NCI-H187 treated with DMSO at 0.1 percent for 48 hours (cell line): Measurements from ENCODE around the gene AGBL4.
A peak's percentile ranks its signal among the peaks of the same experiment; 100 is the strongest.

Source experiments
- DNase-seq: peaks from one replicate; lab custom pipeline; 2025; lab: John Stamatoyannopoulos, UW

Gene AGBL4

DNA sequence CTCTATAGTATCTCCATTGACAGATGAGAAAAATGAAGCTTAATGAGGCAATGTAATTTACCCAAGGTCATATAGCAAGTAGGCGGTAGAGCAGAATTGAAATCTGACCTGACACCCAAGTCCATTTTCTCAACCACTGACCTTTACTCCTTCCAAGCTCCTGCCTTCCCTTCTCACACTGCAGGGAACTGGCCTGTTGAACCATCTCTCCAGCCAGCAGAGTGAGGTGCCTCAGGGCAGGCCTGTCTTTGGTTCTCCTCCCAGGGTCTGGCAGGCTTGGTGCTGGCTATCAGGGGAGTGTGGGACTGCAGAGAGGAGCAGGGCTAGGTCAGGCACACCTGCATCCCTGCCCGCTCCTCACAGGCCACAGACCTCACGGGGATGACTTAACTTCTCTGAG is 1373.9 kb downstream of the AGBL4 start:
- DNase-seq = no peak

DNA sequence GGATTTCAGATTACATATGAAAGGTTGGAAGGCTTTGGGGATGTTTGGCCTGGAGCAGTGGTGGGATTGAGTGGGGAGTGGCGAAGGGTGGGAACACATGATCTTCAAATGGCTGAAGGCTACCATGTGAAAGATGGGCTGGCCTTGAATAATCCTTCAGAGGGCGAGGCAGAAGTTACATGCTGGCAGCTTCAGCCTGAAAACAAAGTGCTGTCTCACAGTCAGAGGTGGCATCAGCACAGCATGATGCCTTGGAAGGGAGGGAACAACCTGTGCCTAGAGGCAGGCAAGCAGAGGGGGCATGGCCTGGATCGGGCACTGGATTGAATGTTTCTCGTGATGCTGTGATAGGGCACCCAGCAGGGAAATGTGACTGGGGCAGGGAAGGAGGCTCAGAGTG is 1377.9 kb downstream of the AGBL4 start:
- DNase-seq = no peak

- peak; percentile 31 for DNase-seq
Measured at GRCh38 chr1:48644905-48645605, 1378.7 kb downstream of the AGBL4 start.

DNA sequence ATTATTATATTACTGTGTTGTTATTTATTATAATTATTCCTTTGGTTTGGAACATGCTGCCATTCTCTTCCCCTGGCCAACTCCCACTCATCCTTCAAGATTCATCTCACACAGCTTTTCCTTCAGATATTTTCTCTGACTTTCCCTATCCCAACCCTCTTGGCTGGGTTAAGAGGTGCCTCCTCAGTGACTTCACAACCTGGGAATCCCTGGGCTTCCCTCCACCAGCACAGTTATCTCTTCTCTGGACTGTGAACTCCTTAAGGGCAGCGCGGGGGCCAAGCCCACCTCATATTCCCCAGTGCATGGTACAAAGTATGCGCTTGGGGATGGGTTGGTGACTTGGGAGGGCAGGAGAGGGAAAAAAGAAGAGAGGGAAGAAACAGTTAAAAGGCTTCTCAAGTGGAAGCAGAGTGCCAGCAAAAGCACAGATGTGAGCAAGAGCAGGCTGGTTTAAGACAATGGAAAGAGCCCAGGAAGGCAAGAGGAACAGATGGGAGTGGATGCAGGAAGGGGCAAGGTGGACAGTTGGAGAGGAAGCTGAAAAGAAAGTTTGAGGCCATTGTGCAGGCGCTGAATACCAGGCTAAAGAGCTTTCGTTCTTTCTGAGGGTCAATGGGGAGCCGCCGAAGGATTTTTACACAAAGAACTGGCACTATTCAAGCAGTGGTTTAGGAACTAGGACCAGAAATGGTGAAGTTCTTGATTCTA is 1379.4 kb downstream of the AGBL4 start:
- DNase-seq = no peak

- DNase-seq = no peak
Measured at GRCh38 chr1:48643193-48643592, 1380.6 kb downstream of the AGBL4 start.

GRCh38 chr1:48640836-48641492 is 1382.8 kb downstream of the AGBL4 start:
- no peak for DNase-seq

- DNase-seq = no peak
Measured at GRCh38 chr1:48629867-48630266, 1393.9 kb downstream of the AGBL4 start.

- no peak for DNase-seq
Measured at GRCh38 chr1:48627486-48627885, 1396.3 kb downstream of the AGBL4 start.

GRCh38 chr1:48619539-48619938 is 1404.2 kb downstream of the AGBL4 start:
- no peak for DNase-seq

DNA sequence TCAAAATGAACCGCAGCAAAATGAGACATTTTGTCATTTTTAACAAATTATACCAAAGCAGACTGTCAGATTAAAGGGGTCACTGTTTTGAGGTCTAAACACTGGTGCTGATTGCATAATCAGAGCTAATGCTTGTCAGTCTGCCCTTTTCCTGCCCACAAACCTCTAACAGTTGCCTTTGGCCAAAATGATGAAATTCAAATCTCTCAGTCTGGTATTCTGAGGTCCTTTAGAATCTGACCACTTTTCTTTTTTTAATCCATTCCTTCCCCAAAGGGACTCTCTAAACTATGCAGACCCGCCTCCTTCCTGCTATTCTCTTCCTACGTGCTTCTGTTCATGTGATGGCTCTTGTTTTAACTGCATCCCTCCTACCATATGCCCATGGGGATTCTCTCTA is 1406.5 kb downstream of the AGBL4 start:
- no peak for DNase-seq

GRCh38 chr1:48616710-48617109 is 1407.0 kb downstream of the AGBL4 start:
- DNase-seq = no peak

- no peak for DNase-seq
Measured at GRCh38 chr1:48611841-48612240, 1411.9 kb downstream of the AGBL4 start.

DNA sequence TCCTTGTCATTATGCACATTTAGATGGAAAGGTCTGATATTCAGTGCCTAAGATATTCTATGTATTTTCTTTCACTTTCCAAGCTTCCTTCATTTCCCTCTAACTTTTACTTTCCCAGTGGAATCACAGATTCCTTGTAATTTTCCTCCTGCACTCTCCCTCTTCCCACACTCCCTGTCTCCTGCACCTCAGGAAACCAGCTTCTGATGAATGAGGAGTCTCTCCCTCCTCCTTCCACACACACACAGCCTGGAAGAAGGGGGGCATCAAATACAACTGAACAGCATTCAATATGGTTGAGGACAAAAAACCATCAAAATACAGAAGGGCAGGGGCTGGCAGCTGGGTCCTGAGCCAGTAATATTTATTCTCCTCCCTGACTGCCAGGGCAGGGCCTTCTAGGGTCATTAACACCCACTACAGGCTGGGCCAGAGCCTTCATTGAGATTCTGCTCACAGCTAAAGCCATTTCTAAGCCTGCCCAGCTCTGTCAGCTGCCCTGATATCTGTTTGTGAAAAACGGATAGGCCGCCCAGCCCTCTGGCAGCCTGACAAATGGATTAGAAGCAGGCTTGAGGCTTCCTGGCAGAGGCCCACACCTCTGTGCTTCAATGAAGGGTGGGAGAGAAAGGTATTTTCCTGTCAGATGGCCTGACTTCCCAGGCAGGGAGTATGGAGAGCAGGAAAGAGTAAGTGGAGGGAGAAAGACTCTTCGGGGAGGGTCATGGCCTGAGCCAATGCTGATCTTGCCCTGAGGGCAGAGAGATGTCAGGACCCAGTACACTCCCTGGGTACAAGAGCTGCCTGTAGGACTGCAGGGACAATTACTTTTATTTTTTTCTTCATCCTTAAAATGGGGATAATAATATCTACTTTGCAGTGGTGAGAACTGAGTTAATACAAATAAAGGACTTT is 1412.9 kb downstream of the AGBL4 start:
- DNase-seq = no peak

- DNase-seq = peak; percentile 65
Measured at GRCh38 chr1:48608882-48609281, 1414.9 kb downstream of the AGBL4 start.

GRCh38 chr1:48603222-48603621 is 1420.5 kb downstream of the AGBL4 start:
- no peak for DNase-seq

- DNase-seq = no peak
Measured at GRCh38 chr1:48602349-48602748, 1421.4 kb downstream of the AGBL4 start.

GRCh38 chr1:48600182-48600581 is 1423.6 kb downstream of the AGBL4 start:
- no peak for DNase-seq

GRCh38 chr1:48597663-48598062 is 1426.1 kb downstream of the AGBL4 start:
- no peak for DNase-seq

GRCh38 chr1:48596046-48596445 is 1427.7 kb downstream of the AGBL4 start:
- no peak for DNase-seq

- no peak for DNase-seq
Measured at GRCh38 chr1:48595613-48596012, 1428.1 kb downstream of the AGBL4 start.

DNA sequence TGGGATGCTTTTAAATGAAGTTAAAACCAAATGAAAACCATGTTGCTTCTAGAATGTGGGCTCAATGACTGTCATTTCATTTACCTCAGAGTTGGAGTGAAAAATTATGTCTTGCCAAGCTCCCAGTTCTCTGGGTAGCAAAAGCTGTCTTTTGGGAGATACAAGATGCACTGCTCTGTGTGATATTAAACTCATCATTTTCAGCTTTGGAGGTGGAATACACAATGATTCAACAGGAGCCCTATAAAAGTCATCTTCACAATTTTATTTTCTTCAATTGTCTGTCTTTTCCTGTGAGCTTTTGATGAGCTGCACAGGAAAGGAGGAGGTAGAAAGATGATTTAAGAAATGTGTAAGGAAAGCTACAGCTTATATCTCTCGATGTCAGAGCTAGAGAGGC is 1431.4 kb downstream of the AGBL4 start:
- no peak for DNase-seq

DNA sequence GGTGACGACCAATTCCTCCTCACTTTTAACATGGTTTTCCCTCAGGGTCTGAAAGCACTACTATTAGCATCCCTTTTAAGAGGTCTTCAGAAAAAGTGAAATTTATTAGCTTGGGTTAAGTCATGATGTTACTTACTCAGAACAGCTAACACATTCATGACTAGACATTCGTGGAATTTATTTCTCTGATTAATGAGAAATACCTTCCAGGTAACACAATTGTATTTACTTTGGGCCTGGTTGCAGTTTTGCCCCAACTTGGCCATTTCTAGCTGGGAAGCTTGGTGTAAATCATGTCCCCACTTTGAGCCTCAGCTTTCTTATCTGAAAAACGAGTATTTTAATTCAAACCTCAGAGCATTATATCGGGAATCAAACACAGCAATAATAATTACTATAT is 1432.6 kb downstream of the AGBL4 start:
- DNase-seq = no peak
